ACHN (cell line): ENCODE results near the gene CLEC4M.
"Not testable (repeated sequence)": the region's sequence is repeated elsewhere in the genome, so short reads cannot be mapped to it uniquely, and the experiment has no call there.

Experiments used
- DNase-seq: peaks from one replicate; pipeline ENCODE4 v3.0.0-alpha.2; 2015
- in situ Hi-C: cut with HindIII; loops from 2 replicates; pipeline ENCODE4 v1.10.0; 2017; ENCODE audit warnings: low sequenced_read_pairs, low pct_ligation_motif_present, low pct_unique_long_range_greater_than_20kb

CLEC4M gene

GRCh38 chr19:7792281-7792680 is 29.2 kb downstream of the CLEC4M start:
- no peak for DNase-seq
- in situ Hi-C loops = no loop called here

- DNase-seq, in situ Hi-C loops: not testable (repeated sequence)
Observed at GRCh38 chr19:7792701-7793100, 29.7 kb downstream of the CLEC4M start.

- no peak for DNase-seq
- in situ Hi-C loops = no loop called here
Observed at GRCh38 chr19:7793493-7793892, 30.4 kb downstream of the CLEC4M start.

GRCh38 chr19:7795555-7796161 is 32.6 kb downstream of the CLEC4M start:
- in situ Hi-C loops = no loop called here
- no peak for DNase-seq

GRCh38 chr19:7799640-7800355 is 36.8 kb downstream of the CLEC4M start:
- in situ Hi-C loops = no loop called here
- DNase-seq = peak; percentile 69

GRCh38 chr19:7801020-7801570 is 38.1 kb downstream of the CLEC4M start:
- in situ Hi-C loops = no loop called here
- DNase-seq = no peak

GRCh38 chr19:7806234-7806633 is 43.2 kb downstream of the CLEC4M start:
- in situ Hi-C loops = no loop called here
- no peak for DNase-seq

GRCh38 chr19:7806876-7807275 is 43.8 kb downstream of the CLEC4M start:
- in situ Hi-C loops = no loop called here
- DNase-seq = no peak

GRCh38 chr19:7808108-7808507 is 45.1 kb downstream of the CLEC4M start:
- in situ Hi-C loops = no loop called here
- no peak for DNase-seq

GRCh38 chr19:7811989-7812388 is 48.9 kb downstream of the CLEC4M start:
- no peak for DNase-seq
- in situ Hi-C loops = no loop called here

- in situ Hi-C loops = no loop called here
- DNase-seq = no peak
Observed at GRCh38 chr19:7815325-7815724, 52.3 kb downstream of the CLEC4M start.

- DNase-seq, in situ Hi-C loops: not testable (repeated sequence)
Observed at GRCh38 chr19:7816040-7816439, 53.0 kb downstream of the CLEC4M start.

- DNase-seq = no peak
- in situ Hi-C loops = no loop called here
Observed at GRCh38 chr19:7817801-7818200, 54.8 kb downstream of the CLEC4M start.

GRCh38 chr19:7818806-7819205 is 55.8 kb downstream of the CLEC4M start:
- no peak for DNase-seq
- in situ Hi-C loops = no loop called here
